Measurements from ENCODE around the gene CCDC54. TPM values are rescaled to one million over a fixed set of nuclear protein-coding genes. Genes with fewer than 3 reads are reported as not detected.
"Not testable (repeated sequence)": the region's sequence is repeated elsewhere in the genome, so short reads cannot be mapped to it uniquely, and the experiment has no call there.

CCDC54 gene
- not detected for total RNA-seq

- no peak for DNase-seq
Measured at GRCh38 chr3:107377151-107377550, at the start of gene CCDC54. CCDC54 (plus strand) TSS chr3:107377439; CDS start chr3:107377588, 149 bp downstream.

GRCh38 chr3:107328069-107328468 lies 49.2 kb upstream of the CCDC54 start:
- no peak for DNase-seq

- no peak for DNase-seq
Measured at GRCh38 chr3:107329088-107329487, 48.2 kb upstream of the CCDC54 start.

- DNase-seq, result not testable (repeated sequence)
Measured at GRCh38 chr3:107339690-107340089, 37.5 kb upstream of the CCDC54 start.

- no peak for DNase-seq
Measured at GRCh38 chr3:107344722-107345121, 32.5 kb upstream of the CCDC54 start.

GRCh38 chr3:107345822-107346405 lies 31.3 kb upstream of the CCDC54 start:
- no peak for DNase-seq

- no peak for DNase-seq
Measured at GRCh38 chr3:107346564-107346963, 30.7 kb upstream of the CCDC54 start.

- no peak for DNase-seq
Measured at GRCh38 chr3:107347751-107348150, 29.5 kb upstream of the CCDC54 start.

- no peak for DNase-seq
Measured at GRCh38 chr3:107356706-107357105, 20.5 kb upstream of the CCDC54 start.

GRCh38 chr3:107361633-107362032 lies 15.6 kb upstream of the CCDC54 start:
- DNase-seq, result no peak

- DNase-seq, result no peak
Measured at GRCh38 chr3:107365051-107365450, 12.2 kb upstream of the CCDC54 start.

- DNase-seq, result no peak
Measured at GRCh38 chr3:107366766-107367165, 10.5 kb upstream of the CCDC54 start.

GRCh38 chr3:107367353-107367752 lies 9.9 kb upstream of the CCDC54 start:
- no peak for DNase-seq

- DNase-seq, result no peak
Measured at GRCh38 chr3:107368654-107369398, 8.4 kb upstream of the CCDC54 start.

- no peak for DNase-seq
Measured at GRCh38 chr3:107369791-107370190, 7.4 kb upstream of the CCDC54 start.

GRCh38 chr3:107370907-107371306 lies 6.3 kb upstream of the CCDC54 start:
- DNase-seq, result no peak

- DNase-seq, result no peak
Measured at GRCh38 chr3:107372506-107372905, 4.7 kb upstream of the CCDC54 start.

GRCh38 chr3:107373896-107374295 lies 3.3 kb upstream of the CCDC54 start:
- no peak for DNase-seq

- no peak for DNase-seq
Measured at GRCh38 chr3:107375682-107376081, 1.6 kb upstream of the CCDC54 start.

- DNase-seq, result no peak
Measured at GRCh38 chr3:107382631-107383030, 5.4 kb downstream of the CCDC54 start.

GRCh38 chr3:107384428-107384827 lies 7.2 kb downstream of the CCDC54 start:
- DNase-seq, result no peak

GRCh38 chr3:107384907-107385306 lies 7.7 kb downstream of the CCDC54 start:
- DNase-seq, result no peak

GRCh38 chr3:107387555-107387954 lies 10.3 kb downstream of the CCDC54 start:
- no peak for DNase-seq

- no peak for DNase-seq
Measured at GRCh38 chr3:107392549-107393165, 15.4 kb downstream of the CCDC54 start.
